GM21576 (cell line): ENCODE data around the gene OR52N5.

ENCODE experiments used
- ATAC-seq: cut with Tn5 transposase; IDR thresholded peaks from one replicate; pipeline ENCODE4 v1.9.1; 2021; ENCODE audit warnings: mild to moderate bottlenecking, moderate library complexity; ENCODE audit not compliant: unreplicated experiment

OR52N5 gene

GRCh38 chr11:5783255-5783654 lies at the start of gene OR52N5:
Gene OR52N5, minus strand, starts transcription at chr11:5783355. Its CDS starts 4,721 bp downstream, at chr11:5778634.
- no peak for ATAC-seq

GRCh38 chr11:5831196-5831829 lies 48.2 kb upstream of the OR52N5 start:
- ATAC-seq: no peak

GRCh38 chr11:5818245-5818886 lies 35.2 kb upstream of the OR52N5 start:
- ATAC-seq: peak; percentile 70

- ATAC-seq: no peak
Observed at GRCh38 chr11:5815534-5815933, 32.4 kb upstream of the OR52N5 start.

- no peak for ATAC-seq
Observed at GRCh38 chr11:5809905-5810795, 27.0 kb upstream of the OR52N5 start.

- ATAC-seq: peak; percentile 37
Observed at GRCh38 chr11:5809122-5809519, 26.0 kb upstream of the OR52N5 start.

GRCh38 chr11:5808500-5809121 lies 25.5 kb upstream of the OR52N5 start, which contains the start of gene OR52N2:
Gene OR52N2, plus strand, starts transcription at chr11:5808924. Its CDS starts 11,412 bp downstream, at chr11:5820336.
- peak; percentile 95 for ATAC-seq

- ATAC-seq: no peak
Observed at GRCh38 chr11:5807580-5807979, 24.4 kb upstream of the OR52N5 start.

- ATAC-seq: no peak
Observed at GRCh38 chr11:5803982-5804381, 20.8 kb upstream of the OR52N5 start.

- no peak for ATAC-seq
Observed at GRCh38 chr11:5796541-5796940, 13.4 kb upstream of the OR52N5 start.

GRCh38 chr11:5791165-5791564 lies 8.0 kb upstream of the OR52N5 start, which contains the start of gene OR52N1:
Gene OR52N1, minus strand, starts transcription at chr11:5791265. Its CDS starts 2,449 bp downstream, at chr11:5788816.
- ATAC-seq: no peak

GRCh38 chr11:5767056-5767455 lies 16.1 kb downstream of the OR52N5 start:
- ATAC-seq: no peak

GRCh38 chr11:5753943-5754342 lies 29.2 kb downstream of the OR52N5 start, which contains the start of gene OR52N4:
Gene OR52N4, plus strand, starts transcription at chr11:5754243. Its CDS starts 498 bp downstream, at chr11:5754741.
- ATAC-seq: no peak

GRCh38 chr11:5749836-5750235 lies 33.3 kb downstream of the OR52N5 start:
- no peak for ATAC-seq

GRCh38 chr11:5746614-5747013 lies 36.5 kb downstream of the OR52N5 start:
- ATAC-seq: no peak

GRCh38 chr11:5738431-5738830 lies 44.7 kb downstream of the OR52N5 start:
- ATAC-seq: no peak

GRCh38 chr11:5737670-5738392 lies 45.3 kb downstream of the OR52N5 start:
- ATAC-seq: no peak

GRCh38 chr11:5737091-5737490 lies 46.1 kb downstream of the OR52N5 start:
- ATAC-seq: no peak

GRCh38 chr11:5736396-5736795 lies 46.8 kb downstream of the OR52N5 start, which contains the start of gene OR56B1:
Gene OR56B1, plus strand, starts transcription at chr11:5736448. Its CDS starts 69 bp downstream, at chr11:5736517.
- ATAC-seq: no peak

- ATAC-seq: no peak
Observed at GRCh38 chr11:5727691-5728090, 55.5 kb downstream of the OR52N5 start.
